Measurements from ENCODE around the gene AK2.

GRCh38 chr1:33030575-33030974 lies 6.1 kb downstream of the AK2 start:
- no peak for TF ChIP-seq POLR2A (IDR thresholded peaks at IDR 0.05)
- TF ChIP-seq CTCF (IDR thresholded peaks at IDR 0.05), result no peak

Measured in adrenal gland (tissue), 5 donors.